Vagina (tissue), 2 donors: Measurements from ENCODE around the gene C9orf72. TPM values are rescaled to one million over a fixed set of nuclear protein-coding genes. Genes with fewer than 3 reads are reported as not detected.

ENCODE experiments used
- DNase-seq, 2 donors: peaks; one replicate each; pipeline ENCODE4 v3.0.0-alpha.2; 2017; ENCODE audit errors: extremely low spot score in 2 of 2
- H3K27ac ChIP-seq: fragments of 200-600 bp; sonication (generic); one replicate; pipeline ENCODE4 v1.5.1; 2019
- H3K27me3 ChIP-seq: fragments of 200-600 bp; sonication (generic); one replicate; pipeline ENCODE4 v1.5.1; 2019
- H3K36me3 ChIP-seq, 2 donors: fragments of 200-600 bp; sonication (generic); one replicate each; pipeline ENCODE4 v1.5.1; 2017 to 2019
- H3K4me1 ChIP-seq: fragments of 200-600 bp; sonication (generic); one replicate; pipeline ENCODE4 v1.5.1; 2019
- H3K4me3 ChIP-seq, 2 donors: fragments of 200-600 bp; sonication (generic); 1 replicate in 1 of 2; 2 replicates in 1 of 2; pipeline ENCODE4 v1.5.1; 2016 to 2019
- H3K9me3 ChIP-seq: fragments of 200-600 bp; sonication (generic); one replicate; pipeline ENCODE4 v1.5.1; 2019
- CTCF ChIP-seq, 3 experiments: fragments of 450-650 bp in 2 of 3; fragments of 200-600 bp in 1 of 3; sonication (generic) in 1 of 3; IDR thresholded peaks; one replicate each; pipeline ENCODE4 v1.5.1; 2017 to 2019; ENCODE audit warnings: antibody characterized with exemption in 3 of 3, mild to moderate bottlenecking in 2 of 3, moderate library complexity in 2 of 3
- POLR2A ChIP-seq, 2 donors: fragments of 450-650 bp; IDR thresholded peaks; one replicate each; pipeline ENCODE4 v1.6.1; 2017; ENCODE audit warnings: antibody characterized with exemption in 2 of 2, mild to moderate bottlenecking in 2 of 2, moderate library complexity in 2 of 2
- POLR2AphosphoS5 ChIP-seq, 2 donors: sonication (generic); formaldehyde crosslinking; IDR thresholded peaks; one replicate each; pipeline ENCODE4 v1.9.0; 2017; ENCODE audit warnings: antibody characterized with exemption in 2 of 2, mild to moderate bottlenecking in 2 of 2, low read depth in 1 of 2; ENCODE audit not compliant: insufficient read depth in 1 of 2
- intact Hi-C: fragments of 100-400 bp; cut with DNase I; formaldehyde crosslinking; loops from one replicate; pipeline ENCODE4 v1.15.1; 2023
- total RNA-seq: library from RNA; depleted of rRNA; stranded (reverse); fragments of >200 nt; gene quantifications from one replicate; pipeline ENCODE4 v1.2.3, GENCODE V29; 2016

C9orf72 gene
- total RNA-seq, 1 donor from 2014 or later = 18.7 TPM

DNA sequence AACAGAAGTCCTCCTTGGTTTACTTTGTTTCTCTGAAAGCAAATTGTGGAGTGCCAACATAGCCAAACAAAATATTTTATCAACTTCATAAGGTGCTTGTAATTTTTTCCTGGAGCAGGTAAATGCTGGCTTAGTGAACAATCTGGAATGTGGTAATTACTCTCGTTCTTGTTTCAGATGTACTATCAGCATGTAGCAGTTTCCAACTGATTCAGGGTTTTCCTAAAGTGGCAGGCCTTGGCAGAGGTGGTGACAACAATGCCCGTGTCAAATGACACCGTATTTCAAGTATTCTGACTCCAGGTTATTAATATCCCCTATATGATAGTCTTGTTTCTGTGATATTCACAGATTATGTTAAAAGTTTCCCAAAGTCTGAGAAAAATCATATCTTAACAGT is 1.2 kb downstream of the C9orf72 start:
- TF ChIP-seq CTCF (IDR thresholded peaks at IDR 0.05) (no peak), POLR2A (IDR thresholded peaks at IDR 0.05) (no peak), POLR2AphosphoS5 (IDR thresholded peaks at IDR 0.05; ENCODE audit: insufficient read depth in 1 of 2, low read depth in 1 of 2) (no peak)
- no peaks in the 10 kb centered on the region for H3K9me3 ChIP-seq
- H3K27ac ChIP-seq = peak overlapping the region; percentile 98
- H3K4me1 ChIP-seq = peaks cover 10% of the 10 kb centered on the region
- H3K27me3 ChIP-seq = no peaks in the 10 kb centered on the region
- intact Hi-C loops = loop anchor here (10.0 kb wide), 1 partner anchor 617 kb away; the partner anchor contains the start of gene IFT74
- H3K36me3 ChIP-seq = no peaks in the 10 kb centered on the region
- H3K4me3 ChIP-seq = peak overlapping the region; percentile 65 to 66
- DNase-seq = no peak

GRCh38 chr9:27571011-27571410 is 2.3 kb downstream of the C9orf72 start:
- DNase-seq = no peak
- Histone ChIP-seq H3K36me3 (peaks cover 0 to 6% of the 10 kb centered on the region in 2 donors), H3K4me3 (no peak overlapping the region), H3K4me1 (peaks cover 10% of the 10 kb centered on the region), H3K9me3 (no peaks in the 10 kb centered on the region), H3K27me3 (no peaks in the 10 kb centered on the region), H3K27ac (no peak overlapping the region)
- intact Hi-C loops = loop anchor here (10.0 kb wide), 1 partner anchor 616 kb away; the partner anchor contains the start of gene IFT74
- TF ChIP-seq POLR2AphosphoS5 (IDR thresholded peaks at IDR 0.05; ENCODE audit: insufficient read depth in 1 of 2, low read depth in 1 of 2) (no peak), POLR2A (IDR thresholded peaks at IDR 0.05) (no peak), CTCF (IDR thresholded peaks at IDR 0.05) (no peak)

GRCh38 chr9:27569406-27569805 is 3.9 kb downstream of the C9orf72 start:
- no peak for TF ChIP-seq CTCF (IDR thresholded peaks at IDR 0.05)
- Histone ChIP-seq H3K36me3 (peaks cover 0 to 6% of the 10 kb centered on the region in 2 donors), H3K9me3 (no peaks in the 10 kb centered on the region), H3K27ac (no peak overlapping the region), H3K4me1 (peaks cover 10% of the 10 kb centered on the region), H3K27me3 (no peaks in the 10 kb centered on the region), H3K4me3 (no peak overlapping the region)
- no peak for DNase-seq
- intact Hi-C loops = no loop called here

DNA sequence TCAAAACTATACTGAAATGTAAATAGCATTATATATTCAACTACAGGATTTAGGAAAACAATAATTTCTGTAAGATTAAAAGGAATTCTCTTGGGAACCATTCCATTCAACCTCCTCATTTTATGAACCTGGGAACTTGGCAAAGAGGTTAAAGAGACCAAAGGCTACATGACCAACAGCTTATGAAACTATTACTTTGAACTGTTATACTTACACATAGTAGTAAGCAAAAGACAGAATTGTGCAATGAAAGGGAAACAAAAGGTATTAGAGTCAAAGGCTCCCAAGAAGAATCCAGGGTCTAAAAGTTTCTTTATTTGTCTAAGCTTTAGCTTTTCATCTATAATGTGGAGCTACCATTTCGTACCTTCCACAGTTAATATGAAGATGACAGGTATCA is 7.2 kb downstream of the C9orf72 start:
- intact Hi-C loops = no loop called here
- Histone ChIP-seq H3K36me3 (peaks cover 0 to 18% of the 10 kb centered on the region in 2 donors), H3K9me3 (no peaks in the 10 kb centered on the region), H3K27me3 (no peaks in the 10 kb centered on the region), H3K4me1 (no peaks in the 10 kb centered on the region), H3K27ac (no peak overlapping the region), H3K4me3 (no peak overlapping the region)
- TF ChIP-seq CTCF (IDR thresholded peaks at IDR 0.05) = no peak
- no peak for DNase-seq

- no peak for DNase-seq
- Histone ChIP-seq H3K4me3 (no peak overlapping the region), H3K36me3 (peaks cover 0 to 21% of the 10 kb centered on the region in 2 donors), H3K27me3 (no peaks in the 10 kb centered on the region), H3K4me1 (no peaks in the 10 kb centered on the region), H3K9me3 (no peaks in the 10 kb centered on the region), H3K27ac (no peak overlapping the region)
- intact Hi-C loops = no loop called here
- no peak for TF ChIP-seq POLR2A (IDR thresholded peaks at IDR 0.05)
- TF ChIP-seq CTCF (IDR thresholded peaks at IDR 0.05) = no peak
- TF ChIP-seq POLR2AphosphoS5 (IDR thresholded peaks at IDR 0.05; ENCODE audit: insufficient read depth in 1 of 2, low read depth in 1 of 2) = no peak
Measured at GRCh38 chr9:27565696-27566095, 7.6 kb downstream of the C9orf72 start.
